K562 (cell line): Measurements from ENCODE around the gene TMEM247. TPM values are rescaled to one million over a fixed set of nuclear protein-coding genes. Genes with fewer than 3 reads are reported as not detected.

Experiments used
- ATAC-seq: fragments of 200-7000 bp; cut with Tn5 transposase; 3 replicates; pipeline ENCODE4 v1.9.1; 2020; ENCODE audit warnings: moderate library complexity
- BruUV-seq: library from RNA; stranded (reverse); fragments of 400-500 nt; replicated peaks from 2 replicates; lab custom pipeline; 2021; lab: Mats Ljungman, UMichigan
- CTCF ChIA-PET: fragments of 300-600 bp; formaldehyde crosslinking; extraction: SDS; loops from one replicate; lab custom pipeline; 2021; ENCODE audit warnings: low intra/inter-chr PET ratio; lab: Yijun Ruan, JAX
- POLR2A ChIA-PET: fragments of 300-600, 350-650 bp; sonication (Branson Sonifier 250); formaldehyde crosslinking; extraction: SDS; loops from one replicate; lab custom pipeline; 2021; ENCODE audit warnings: antibody characterized with exemption, inconsistent platforms; lab: Yijun Ruan, JAX
- DNase-seq, 4 experiments: peaks; one replicate each; pipeline versions ENCODE4 v3.0.0 to v3.0.0-alpha.2; 2011 to 2018; ENCODE audit warnings: low spot score in 3 of 4, mixed read lengths in 3 of 4; ENCODE audit errors: extremely low read depth in 1 of 4
- FAIRE-seq: peaks from 2 replicates; lab custom pipeline; 2011; peaks lifted over from hg19 to GRCh38; lab: Jason Lieb, UNC
- H2AFZ ChIP-seq: 2 replicates; pipeline ENCODE4 v1.6.0; 2011; ENCODE audit warnings: low read depth, low read length, control low read depth, inconsistent platforms
- H3K27ac ChIP-seq: fragments of 200-600 bp; 3 replicates; pipeline ENCODE4 v1.8.0; 2011; ENCODE audit warnings: low read depth, mild to moderate bottlenecking, control low read depth, inconsistent platforms, low read length, moderate library complexity, mixed read lengths; ENCODE audit errors: extremely low read depth
- H3K27me3 ChIP-seq, 2 experiments: fragments of 300-600 bp in 1 of 2; 2 replicates in 1 of 2; 3 replicates in 1 of 2; pipeline versions ENCODE4 v1.6.0 to v1.8.0; 2011; ENCODE audit warnings: inconsistent platforms in 2 of 2, low read length in 2 of 2, mild to moderate bottlenecking in 1 of 2, mixed read lengths in 1 of 2, moderate library complexity in 1 of 2; ENCODE audit not compliant: control insufficient read depth in 2 of 2, insufficient read depth in 2 of 2
- H3K36me3 ChIP-seq: fragments of 300-600 bp; 3 replicates; pipeline ENCODE4 v1.8.0; 2011; ENCODE audit warnings: mild to moderate bottlenecking, low read length, inconsistent platforms; ENCODE audit not compliant: control insufficient read depth, insufficient read depth
- H3K4me1 ChIP-seq, 2 experiments: fragments of 200-600 bp in 1 of 2; replicated peaks in 1 of 2; 2 replicates in 1 of 2; 3 replicates in 1 of 2; pipeline versions ENCODE4 v1.5.1 to v1.8.0; 2011; ENCODE audit warnings: inconsistent platforms in 2 of 2, low read length in 2 of 2, mild to moderate bottlenecking in 1 of 2, mixed read lengths in 1 of 2, moderate library complexity in 1 of 2; ENCODE audit not compliant: control insufficient read depth in 2 of 2, insufficient read depth in 2 of 2
- H3K4me2 ChIP-seq: 2 replicates; pipeline ENCODE4 v1.6.1; 2011; ENCODE audit warnings: low read length, control low read depth, inconsistent platforms, mixed read lengths; ENCODE audit not compliant: insufficient read depth
- H3K4me3 ChIP-seq: fragments of 200-600 bp; sonication (generic), shearing (Covaris generic); 2 replicates; pipeline ENCODE4 v1.5.1; 2016; ENCODE audit warnings: control low read depth, inconsistent platforms
- H3K79me2 ChIP-seq: fragments of 200-600 bp; 3 replicates; pipeline ENCODE4 v1.8.0; 2011; ENCODE audit warnings: low read length, inconsistent platforms; ENCODE audit not compliant: control insufficient read depth, insufficient read depth
- H3K9ac ChIP-seq, 2 experiments: 2 replicates each; pipeline versions ENCODE4 v1.6.0 to v1.6.1; 2011; ENCODE audit warnings: low read depth in 2 of 2, low read length in 2 of 2, control low read depth in 1 of 2, inconsistent platforms in 1 of 2, mild to moderate bottlenecking in 1 of 2, mixed read lengths in 1 of 2; ENCODE audit not compliant: insufficient read depth in 1 of 2
- H3K9me1 ChIP-seq: one replicate; pipeline ENCODE4 v1.6.0; 2011; ENCODE audit warnings: inconsistent platforms, mild to moderate bottlenecking, low read length, moderate library complexity; ENCODE audit not compliant: control insufficient read depth, insufficient read depth
- H3K9me3 ChIP-seq: replicated peaks from 2 replicates; pipeline ENCODE4 v1.5.1; 2011; ENCODE audit warnings: low read depth, low read length, inconsistent platforms; ENCODE audit not compliant: control insufficient read depth, insufficient read depth
- H4K20me1 ChIP-seq: replicated peaks from 2 replicates; pipeline ENCODE4 v1.6.1; 2011; ENCODE audit warnings: low read length, inconsistent platforms, mixed read lengths; ENCODE audit not compliant: control insufficient read depth, insufficient read depth
- CREM ChIP-seq: IDR thresholded peaks from 2 replicates; pipeline ENCODE4 v1.6.1; 2014; ENCODE audit warnings: antibody characterized with exemption, low read depth
- EP400 ChIP-seq: fragments of 450-650 bp; IDR thresholded peaks from 2 replicates; pipeline ENCODE4 v1.6.1; 2017; ENCODE audit warnings: antibody characterized with exemption, mild to moderate bottlenecking, moderate library complexity
- HDAC3 ChIP-seq: fragments of 450-650 bp; IDR thresholded peaks from 2 replicates; pipeline ENCODE4 v1.6.1; 2018; ENCODE audit warnings: borderline replicate concordance, mild to moderate bottlenecking, moderate library complexity; ENCODE audit not compliant: partially characterized antibody
- HDGF ChIP-seq: fragments of 450-650 bp; IDR thresholded peaks from 2 replicates; pipeline ENCODE4 v1.6.1; 2016
- JUND ChIP-seq, 2 experiments: IDR thresholded peaks; 2 replicates in 1 of 2; 3 replicates in 1 of 2; pipeline ENCODE4 v1.6.1; 2011; ENCODE audit warnings: borderline replicate concordance in 2 of 2, low read depth in 2 of 2, low read length in 2 of 2, improper control_type of control experiment in 1 of 2, missing biosample characterization in 1 of 2, missing genetic modification characterization in 1 of 2, missing genetic modification reagents in 1 of 2
- MEF2D ChIP-seq: conservative IDR thresholded peaks from 2 replicates; pipeline ENCODE4 v1.6.1; 2016; ENCODE audit warnings: low read depth, missing genetic modification characterization, missing compliant biosample characterization
- MTA3 ChIP-seq: fragments of 450-650 bp; formaldehyde crosslinking; IDR thresholded peaks from 2 replicates; pipeline ENCODE4 v1.6.1; 2017; ENCODE audit warnings: mild to moderate bottlenecking, borderline replicate concordance
- PHF8 ChIP-seq: fragments of 200-600 bp; sonication (generic); IDR thresholded peaks from 2 replicates; pipeline ENCODE4 v1.6.1; 2012; ENCODE audit warnings: mixed run types, mild to moderate bottlenecking, inconsistent platforms, low read length, moderate library complexity, borderline replicate concordance
- POU5F1 ChIP-seq: fragments of 150-350 bp; IDR thresholded peaks from 2 replicates; pipeline ENCODE4 v1.6.1; 2014; ENCODE audit warnings: borderline replicate concordance, low read length, low read depth, mild to moderate bottlenecking; ENCODE audit not compliant: partially characterized antibody
- SIN3A ChIP-seq, 2 experiments: fragments of 150-350 bp in 1 of 2; IDR thresholded peaks; 2 replicates each; pipeline ENCODE4 v1.6.1; 2011 to 2016; ENCODE audit warnings: borderline replicate concordance in 2 of 2, low read depth in 2 of 2, low read length in 2 of 2, mild to moderate bottlenecking in 2 of 2, moderate library complexity in 2 of 2; ENCODE audit not compliant: control insufficient read depth in 1 of 2
- SMAD3 ChIP-seq: fragments of 450-650 bp; formaldehyde crosslinking; conservative IDR thresholded peaks from 2 replicates; pipeline ENCODE4 v1.4.0; 2020; ENCODE audit warnings: mild to moderate bottlenecking
- THRA ChIP-seq: fragments of 450-650 bp; IDR thresholded peaks from 2 replicates; pipeline ENCODE4 v1.6.1; 2017; ENCODE audit warnings: mild to moderate bottlenecking, moderate library complexity
- ZBED1 ChIP-seq: IDR thresholded peaks from 2 replicates; pipeline ENCODE4 v1.6.1; 2014
- ZC3H11A ChIP-seq: IDR thresholded peaks from 2 replicates; pipeline ENCODE4 v1.6.1; 2012; ENCODE audit warnings: low read depth, low read length, improper control_type of control experiment
- ZNF589 ChIP-seq: fragments of 200-800 bp; sonication (Bioruptor generic); IDR thresholded peaks from 2 replicates; pipeline ENCODE4 v1.6.1; 2016; ENCODE audit warnings: low read depth, missing genetic modification characterization, missing compliant biosample characterization
- WGBS: fragments of 100-300 bp; shearing (Covaris generic); methylation state at CpG from one replicate; pipeline ENCODE4 v1.1.6; 2016; ENCODE audit warnings: low coverage, mixed read lengths; ENCODE audit not compliant: insufficient coverage; ENCODE audit errors: missing lambda C conversion rate; 5-methylcytosine and 5-hydroxymethylcytosine counted together
- in situ Hi-C: fragments of 300-500 bp; cut with MboI; formaldehyde crosslinking; loops from 4 replicates; pipeline ENCODE4 v1.15.0; 2018; ENCODE audit warnings: inconsistent platforms, mixed read lengths
- intact Hi-C: fragments of 100-400 bp; cut with micrococcal nuclease; formaldehyde crosslinking; loops from 2 replicates; pipeline ENCODE4 v1.14.2; 2022
- polyA plus RNA-seq, 8 experiments: library from polyadenylated mRNA; depleted of rRNA in 4 of 8; stranded (reverse) in 5 of 8; unstranded in 3 of 8; fragments of >200 nt; fragmentation: Nextera tagmentation in 2 of 8; fragmentation: Illumina TruSeq in 1 of 8; extraction: Ambion mirVana in 2 of 8; extraction: Trizol in 1 of 8; gene quantifications; 2 replicates each; pipeline versions ENCODE4 v1.2.1 to v1.2.3, GENCODE V29; 2011 to 2014; ENCODE audit warnings: inconsistent platforms in 1 of 8, missing spikeins in 1 of 8
- total RNA-seq, 7 experiments: library from RNA; depleted of rRNA in 6 of 7; stranded (reverse); fragments of >200 nt in 6 of 7; fragmentation: Illumina TruSeq in 2 of 7; extraction: Trizol in 2 of 7; gene quantifications; 2 replicates each; pipeline versions ENCODE4 v1.2.1 to v1.2.3, GENCODE V29; 2011 to 2021; ENCODE audit warnings: low replicate concordance in 1 of 7
- TF ChIP-seq, protein P1 (sequence below), 2 experiments: fragments of 450-650 bp; IDR thresholded peaks; 2 replicates each; pipeline ENCODE4 v1.6.1; 2016

Gene TMEM247
- total and polyA plus RNA-seq, 9 of the 15 experiments (the other 6 are each of a cell fraction or from before 2014, with no cell fraction given): 0.24 to 4.7 (median 3.1) TPM

GRCh38 chr2:46439582-46439981, 39.8 kb upstream of the TMEM247 start (continued):
- TF ChIP-seq MEF2D (tag) (peak; percentile 79), MTA3 (no peak), HDAC3 (peak; percentile 73), SIN3A (IDR thresholded peaks at IDR 0.05; ENCODE audit: borderline replicate concordance in 2 of 2, control insufficient read depth in 1 of 2, low read depth in 2 of 2, low read length in 2 of 2) (no peak), JUND (IDR thresholded peaks at IDR 0.05; ENCODE audit: borderline replicate concordance, low read depth, low read length) (peak; percentile 70; the same call in 1 of the 2 replicates), JUND (tag; IDR thresholded peaks at IDR 0.05; ENCODE audit: borderline replicate concordance, low read depth, low read length) (no peak; the same call in 2 of the 3 replicates)

GRCh38 chr2:46441838-46442712, 37.3 kb upstream of the TMEM247 start:
- peaks cover 5 to 27% of the 10 kb centered on the region in 2 experiments; a peak in 4 of 5 replicates for H3K4me1 ChIP-seq
- TF ChIP-seq SMAD3 (no peak), ZC3H11A (no peak), POU5F1 (no peak), CREM (no peak), ZBED1 (no peak), THRA (no peak), EP400 (no peak), PHF8 (no peak), HDGF (no peak), ZNF589 (CRISPR knock-in tag) (no peak)
- TF ChIP-seq, protein P1, sequence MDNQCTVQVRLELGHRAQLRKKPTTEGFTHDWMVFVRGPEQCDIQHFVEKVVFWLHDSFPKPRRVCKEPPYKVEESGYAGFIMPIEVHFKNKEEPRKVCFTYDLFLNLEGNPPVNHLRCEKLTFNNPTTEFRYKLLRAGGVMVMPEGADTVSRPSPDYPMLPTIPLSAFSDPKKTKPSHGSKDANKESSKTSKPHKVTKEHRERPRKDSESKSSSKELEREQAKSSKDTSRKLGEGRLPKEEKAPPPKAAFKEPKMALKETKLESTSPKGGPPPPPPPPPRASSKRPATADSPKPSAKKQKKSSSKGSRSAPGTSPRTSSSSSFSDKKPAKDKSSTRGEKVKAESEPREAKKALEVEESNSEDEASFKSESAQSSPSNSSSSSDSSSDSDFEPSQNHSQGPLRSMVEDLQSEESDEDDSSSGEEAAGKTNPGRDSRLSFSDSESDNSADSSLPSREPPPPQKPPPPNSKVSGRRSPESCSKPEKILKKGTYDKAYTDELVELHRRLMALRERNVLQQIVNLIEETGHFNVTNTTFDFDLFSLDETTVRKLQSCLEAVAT (IDR thresholded peaks at IDR 0.05): no peak

More at GRCh38 chr2:46441838-46442712, 37.3 kb upstream of the TMEM247 start:
- peaks cover 6% of the 10 kb centered on the region; the same call in 2 of the 3 replicates for H3K79me2 ChIP-seq
- no peaks in the 10 kb centered on the region for H3K27me3 ChIP-seq
- FAIRE-seq (no peak), DNase-seq (no peak), ATAC-seq (no peak)
- peaks cover 4% of the 10 kb centered on the region; the same call in 2 of the 3 replicates for H3K36me3 ChIP-seq
- WGBS: 67% methylated on average over 6 of the region's 7 CpGs
- no peak overlapping the region for H2AFZ ChIP-seq
- ChIA-PET CTCF (no interaction called here), POLR2A (no interaction called here)
- in situ Hi-C loops (no loop called here), intact Hi-C loops (no loop called here)
- no peaks in the 10 kb centered on the region for H3K9me3 ChIP-seq
- no peaks in the 10 kb centered on the region for H3K9me1 ChIP-seq
- no peak overlapping the region for H3K4me3 ChIP-seq
- H3K4me2 ChIP-seq: no peak overlapping the region
- no peak overlapping the region for H3K27ac ChIP-seq
- H4K20me1 ChIP-seq: peaks cover 4% of the 10 kb centered on the region; the same call in 1 of the 2 replicates
- no TSS peak for BruUV-seq
- H3K9ac ChIP-seq: no peak overlapping the region
